Neural progenitor cell (in vitro differentiated cells): ENCODE results near the gene ERBIN.

Experiments used
- EZH2phosphoT487 ChIP-seq: fragments of 200-600 bp; sonication (generic); IDR thresholded peaks from 2 replicates; pipeline ENCODE4 v1.6.1; 2017; ENCODE audit warnings: antibody characterized with exemption
- TF ChIP-seq, protein P1 (sequence below): fragments of 200-600 bp; sonication (generic); IDR thresholded peaks from 2 replicates; pipeline ENCODE4 v1.5.1; 2017; ENCODE audit warnings: antibody characterized with exemption, mild to moderate bottlenecking

DNA sequence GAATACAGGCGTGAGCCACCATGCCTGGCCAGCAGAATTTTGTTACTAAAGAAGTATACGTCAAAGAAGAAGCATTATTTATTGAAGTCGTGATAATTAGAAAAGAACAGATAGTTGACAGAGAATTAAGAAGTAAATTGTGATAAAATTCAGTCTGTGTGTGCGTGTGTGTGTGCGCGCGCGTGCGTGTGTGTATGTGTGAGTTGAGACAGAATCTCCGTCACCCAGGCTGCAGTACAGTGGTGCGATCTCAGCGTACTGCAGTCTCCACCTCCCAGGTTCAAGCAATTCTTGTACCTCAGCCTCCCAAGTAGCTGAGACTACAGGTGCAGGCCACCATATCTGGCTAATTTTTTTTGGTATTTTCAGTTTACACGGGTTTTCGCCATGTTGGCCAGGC lies 77.8 kb downstream of the ERBIN start:
- TF ChIP-seq, protein P1, sequence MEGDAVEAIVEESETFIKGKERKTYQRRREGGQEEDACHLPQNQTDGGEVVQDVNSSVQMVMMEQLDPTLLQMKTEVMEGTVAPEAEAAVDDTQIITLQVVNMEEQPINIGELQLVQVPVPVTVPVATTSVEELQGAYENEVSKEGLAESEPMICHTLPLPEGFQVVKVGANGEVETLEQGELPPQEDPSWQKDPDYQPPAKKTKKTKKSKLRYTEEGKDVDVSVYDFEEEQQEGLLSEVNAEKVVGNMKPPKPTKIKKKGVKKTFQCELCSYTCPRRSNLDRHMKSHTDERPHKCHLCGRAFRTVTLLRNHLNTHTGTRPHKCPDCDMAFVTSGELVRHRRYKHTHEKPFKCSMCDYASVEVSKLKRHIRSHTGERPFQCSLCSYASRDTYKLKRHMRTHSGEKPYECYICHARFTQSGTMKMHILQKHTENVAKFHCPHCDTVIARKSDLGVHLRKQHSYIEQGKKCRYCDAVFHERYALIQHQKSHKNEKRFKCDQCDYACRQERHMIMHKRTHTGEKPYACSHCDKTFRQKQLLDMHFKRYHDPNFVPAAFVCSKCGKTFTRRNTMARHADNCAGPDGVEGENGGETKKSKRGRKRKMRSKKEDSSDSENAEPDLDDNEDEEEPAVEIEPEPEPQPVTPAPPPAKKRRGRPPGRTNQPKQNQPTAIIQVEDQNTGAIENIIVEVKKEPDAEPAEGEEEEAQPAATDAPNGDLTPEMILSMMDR = no peak
- no peak for TF ChIP-seq EZH2phosphoT487
